Measurements from ENCODE around the gene LIM2.

LIM2 gene

DNA sequence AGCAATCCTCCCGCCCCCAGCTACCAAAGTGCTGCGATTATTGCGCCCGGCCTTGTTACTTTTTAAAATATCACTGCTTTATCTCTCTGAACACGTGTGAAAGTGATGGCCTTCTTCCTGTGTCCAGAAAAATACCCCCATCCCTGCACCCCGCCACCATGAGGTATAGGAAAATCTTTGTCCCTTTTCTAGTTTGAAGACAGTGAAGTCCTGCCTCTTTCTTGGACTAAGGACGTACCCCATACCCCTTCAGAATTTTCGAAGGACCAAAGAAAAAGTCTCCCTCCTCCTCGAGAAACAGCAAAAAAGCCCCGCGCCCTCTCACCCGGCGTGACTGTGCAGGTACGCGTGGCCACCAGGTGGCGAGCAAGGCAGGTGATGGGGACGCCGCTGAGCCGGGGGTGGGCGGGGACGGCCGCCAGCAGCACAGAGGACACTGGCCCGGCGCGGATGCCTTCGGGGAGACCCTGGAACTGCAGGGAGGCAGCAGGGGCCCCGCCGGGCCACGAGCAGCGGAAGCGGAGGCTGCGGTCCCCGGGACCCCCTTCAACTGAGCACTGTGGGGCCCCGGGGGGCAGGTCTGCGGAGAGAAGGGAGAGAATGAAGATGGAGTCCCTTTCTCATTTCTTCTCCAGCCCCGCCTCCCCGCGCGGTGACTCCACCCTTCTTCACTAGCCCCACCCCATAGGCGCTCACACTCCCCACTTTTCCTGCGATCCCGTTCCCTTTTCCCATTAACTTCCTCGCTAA is 49.0 kb downstream of the LIM2 start:
- peak; percentile 84 for DNase-seq

DNA sequence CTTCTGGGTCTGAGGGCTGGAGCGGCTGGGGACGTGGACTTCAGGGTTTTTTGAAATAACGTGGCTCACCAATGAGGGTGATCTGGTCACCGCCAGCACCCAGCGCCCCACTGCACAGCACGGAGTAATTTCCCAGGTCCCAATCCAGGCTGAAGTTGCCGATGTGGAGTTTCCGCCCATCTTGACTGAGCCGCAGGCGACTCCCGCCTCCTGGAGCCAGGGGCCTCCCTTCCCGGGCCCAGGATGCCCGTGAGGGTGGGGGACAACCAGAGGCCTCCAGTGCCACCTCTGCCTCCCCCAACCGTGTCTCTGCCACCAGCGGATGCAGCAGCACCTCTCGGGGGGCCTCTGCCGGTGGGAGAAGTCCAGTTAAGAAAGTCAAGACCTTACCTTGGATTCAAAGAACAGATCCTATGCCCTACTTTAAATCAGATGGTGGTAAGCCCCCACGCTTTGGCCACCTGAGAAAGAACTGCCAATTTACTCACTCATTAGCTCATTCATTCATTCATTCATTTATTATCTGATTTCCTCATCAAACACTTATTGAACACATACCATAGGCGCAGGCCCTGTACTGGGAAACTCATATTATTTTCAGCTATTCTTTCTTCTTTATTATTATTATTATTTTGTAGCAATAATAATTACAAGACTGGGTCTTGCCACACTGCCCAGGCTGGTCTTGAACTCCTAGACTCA is 49.8 kb downstream of the LIM2 start:
- DNase-seq = no peak

DNA sequence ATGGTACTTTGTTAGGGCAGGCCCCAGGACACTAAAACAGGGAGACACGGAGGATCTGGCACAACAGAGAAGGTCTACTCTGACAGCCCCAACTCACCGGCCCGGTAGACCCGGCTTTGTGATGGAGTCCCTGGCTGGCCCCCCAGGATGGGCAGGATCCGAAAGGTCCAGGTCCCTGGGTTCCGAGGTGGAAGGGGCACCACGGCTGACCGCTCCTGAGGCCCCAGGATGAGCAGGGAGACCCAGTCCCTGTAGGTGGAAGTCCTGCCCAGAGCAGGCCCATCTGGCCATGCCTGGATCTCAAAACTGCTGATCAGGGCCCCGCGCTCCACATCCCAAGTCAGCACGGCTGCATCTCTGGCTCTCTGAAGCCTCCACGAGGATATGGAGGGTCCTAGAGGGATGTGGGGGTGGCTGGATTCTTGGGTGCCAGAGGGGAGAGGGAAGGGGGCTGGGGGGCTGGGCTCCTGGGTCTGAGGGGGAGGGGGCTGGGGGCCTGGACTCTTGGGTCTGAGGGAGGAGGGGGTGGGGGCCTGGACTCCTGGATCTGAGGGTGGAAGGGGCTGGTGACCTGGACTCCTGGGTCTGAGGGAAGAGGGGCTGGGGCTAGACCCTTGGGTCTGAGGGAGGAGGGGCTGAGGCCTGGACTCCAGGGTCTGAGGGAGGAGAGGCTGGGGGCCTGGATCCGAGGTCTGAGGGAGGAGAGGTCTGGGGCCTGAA is 50.5 kb downstream of the LIM2 start:
- DNase-seq = no peak

DNA sequence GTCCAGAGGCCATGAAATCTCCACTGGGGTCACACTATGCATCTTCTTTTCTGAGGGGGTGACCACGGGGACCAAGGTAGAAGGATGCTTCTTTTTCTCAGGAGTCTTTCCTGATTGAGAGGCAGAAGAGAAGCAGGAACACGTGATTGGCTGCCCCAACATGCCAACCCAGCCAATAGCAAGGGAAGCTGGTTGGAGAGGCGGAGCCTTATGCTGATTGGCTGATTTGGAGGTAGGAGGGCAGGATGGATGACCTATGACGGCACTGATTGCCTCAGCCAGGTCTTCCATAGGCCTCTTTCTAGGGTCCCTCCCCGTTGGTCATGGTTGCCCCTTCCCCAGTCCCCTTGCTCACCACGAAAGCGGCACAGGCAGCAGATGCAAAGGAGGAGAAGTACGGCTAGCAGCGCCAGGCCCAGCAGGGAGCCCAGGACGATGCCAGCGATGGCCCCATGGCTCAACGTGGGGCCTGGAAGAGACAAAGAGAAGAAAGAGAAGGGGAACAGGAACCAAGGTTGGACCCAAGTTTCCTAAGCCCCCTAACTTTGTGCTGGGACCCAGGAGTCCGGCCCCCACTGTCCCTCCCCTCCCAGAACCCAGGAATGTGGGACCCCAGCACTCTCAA is 53.8 kb downstream of the LIM2 start:
- DNase-seq = peak; percentile 57

DNA sequence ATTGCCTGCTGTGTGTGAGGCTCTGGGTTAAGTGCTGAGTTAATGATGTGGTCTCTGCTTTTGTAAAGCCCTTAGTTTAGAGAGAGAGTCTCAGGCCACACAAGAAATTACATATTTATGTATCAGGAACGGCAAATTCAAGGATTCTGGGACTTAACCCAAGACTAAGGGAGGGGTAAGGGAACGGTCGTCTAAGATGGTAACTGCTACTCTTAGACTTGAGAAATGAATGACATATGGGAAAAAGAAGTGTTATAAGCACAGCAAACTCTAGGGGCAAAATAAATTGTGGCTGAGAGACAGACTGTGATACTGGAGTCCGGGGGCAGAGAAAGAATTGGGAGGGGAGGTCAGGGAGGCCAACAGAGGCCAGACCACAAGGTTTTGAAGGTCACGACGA is 56.1 kb downstream of the LIM2 start:
- no peak for DNase-seq

DNA sequence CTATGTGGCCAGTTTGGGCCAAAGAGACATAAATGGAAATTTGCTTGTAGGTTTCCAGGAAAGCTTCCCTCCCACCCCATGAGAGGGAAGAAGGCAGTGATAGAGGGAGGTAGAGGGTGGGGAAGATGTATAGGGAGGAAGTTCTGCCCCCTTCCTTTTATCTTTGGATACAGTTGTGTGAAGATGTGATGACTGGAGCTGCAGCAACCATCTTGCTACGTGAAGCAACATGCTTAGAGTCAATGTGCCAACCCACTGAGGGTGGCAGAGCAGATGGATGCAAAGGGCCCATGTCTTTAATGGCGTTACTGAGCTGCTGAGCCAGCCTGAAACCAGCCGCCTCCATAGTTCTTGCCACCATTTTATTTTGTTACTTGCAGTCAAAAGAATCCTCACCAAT is 56.6 kb downstream of the LIM2 start:
- DNase-seq = no peak

DNA sequence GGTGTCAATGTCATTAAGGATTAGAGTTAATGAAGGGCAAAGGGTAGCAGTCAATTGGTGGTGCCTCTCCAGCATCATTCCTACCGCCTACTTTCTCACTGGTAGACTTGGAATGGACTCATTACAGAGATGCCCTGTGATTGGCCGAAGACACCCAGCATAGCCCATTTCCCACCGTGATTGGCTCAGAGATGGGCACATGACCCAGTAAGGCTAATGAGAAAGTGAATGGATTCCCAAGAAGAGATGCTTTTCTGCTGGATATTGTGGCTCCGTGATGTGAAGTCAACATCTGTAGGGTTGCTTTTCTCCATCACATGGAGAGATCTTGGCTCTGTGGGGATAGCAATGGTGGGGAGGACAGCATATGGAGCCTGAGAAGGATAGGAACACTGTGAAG is 57.4 kb downstream of the LIM2 start:
- DNase-seq = no peak
